ENCODE measurements around the gene FASN.
A peak's percentile ranks its signal among the peaks of the same experiment; 100 is the strongest.

The FASN gene

GRCh38 chr17:82101301-82101715 is 3.3 kb upstream of the FASN start:
- Histone ChIP-seq H3K9ac (no peak overlapping the region), H3K4me1 (ENCODE audit: low read depth, poor library complexity, severe bottlenecking) (peaks cover 20% of the 10 kb centered on the region), H3K27me3 (ENCODE audit: insufficient read depth, low read depth) (no peaks in the 10 kb centered on the region), H2AFZ (ENCODE audit: low read depth) (no peak overlapping the region), H3K36me3 (ENCODE audit: insufficient read depth) (no peaks in the 10 kb centered on the region; the same call in 1 of the 2 replicates), H3K4me2 (no peak overlapping the region), H3K4me3 (IDR thresholded peaks at IDR 0.05; ENCODE audit: insufficient read depth, low read depth, low read length) (no peak overlapping the region), H3K27ac (no peak overlapping the region), H4K20me1 (ENCODE audit: insufficient read depth) (peaks cover 4% of the 10 kb centered on the region; the same call in 1 of the 2 replicates), H3K79me2 (ENCODE audit: insufficient read depth, low read depth) (peaks cover 28% of the 10 kb centered on the region)
- TF ChIP-seq CTCF (conservative IDR thresholded peaks at IDR 0.05; ENCODE audit: low read depth, low read length) = no peak

GRCh38 chr17:82100502-82101298 is 2.7 kb upstream of the FASN start:
- Histone ChIP-seq H3K36me3 (ENCODE audit: insufficient read depth) (no peaks in the 10 kb centered on the region; the same call in 1 of the 2 replicates), H2AFZ (ENCODE audit: low read depth) (no peak overlapping the region), H3K27ac (no peak overlapping the region), H3K27me3 (ENCODE audit: insufficient read depth, low read depth) (no peaks in the 10 kb centered on the region), H4K20me1 (ENCODE audit: insufficient read depth) (peaks cover 8% of the 10 kb centered on the region; the same call in 1 of the 2 replicates), H3K4me3 (IDR thresholded peaks at IDR 0.05; ENCODE audit: insufficient read depth, low read depth, low read length) (no peak overlapping the region), H3K4me2 (no peak overlapping the region; the same call in 1 of the 2 replicates), H3K9ac (no peak overlapping the region), H3K79me2 (ENCODE audit: insufficient read depth, low read depth) (peaks cover 34% of the 10 kb centered on the region), H3K4me1 (ENCODE audit: low read depth, poor library complexity, severe bottlenecking) (peaks cover 22% of the 10 kb centered on the region)
- no peak for TF ChIP-seq CTCF (conservative IDR thresholded peaks at IDR 0.05; ENCODE audit: low read depth, low read length)

GRCh38 chr17:82098939-82099763 is 1.1 kb upstream of the FASN start:
- peak overlapping the region; percentile 53; the same call in 1 of the 2 replicates for H2AFZ ChIP-seq (ENCODE audit: low read depth)
- H3K36me3 ChIP-seq (ENCODE audit: insufficient read depth) = peaks cover 5% of the 10 kb centered on the region; the same call in 1 of the 2 replicates
- peak overlapping the region; percentile 96 for H3K9ac ChIP-seq
- TF ChIP-seq CTCF (conservative IDR thresholded peaks at IDR 0.05; ENCODE audit: low read depth, low read length) = no peak
- H3K27ac ChIP-seq = peak overlapping the region; percentile 94
- peaks cover 42% of the 10 kb centered on the region for H3K79me2 ChIP-seq (ENCODE audit: insufficient read depth, low read depth)
- peaks cover 13% of the 10 kb centered on the region; the same call in 1 of the 2 replicates for H4K20me1 ChIP-seq (ENCODE audit: insufficient read depth)
- no peak overlapping the region for H3K4me3 ChIP-seq (IDR thresholded peaks at IDR 0.05; ENCODE audit: insufficient read depth, low read depth, low read length)
- peak overlapping the region; percentile 97 for H3K4me2 ChIP-seq
- H3K4me1 ChIP-seq (ENCODE audit: low read depth, poor library complexity, severe bottlenecking) = peaks cover 27% of the 10 kb centered on the region
- no peaks in the 10 kb centered on the region for H3K27me3 ChIP-seq (ENCODE audit: insufficient read depth, low read depth)

GRCh38 chr17:82097919-82098168 is 192 bp downstream of the FASN start:
- H3K9ac ChIP-seq = peak overlapping the region; percentile 92

More at GRCh38 chr17:82097919-82098168, 192 bp downstream of the FASN start:
- Histone ChIP-seq H4K20me1 (ENCODE audit: insufficient read depth) (peaks cover 13% of the 10 kb centered on the region; the same call in 1 of the 2 replicates), H3K27ac (peak overlapping the region; percentile 84), H3K27me3 (ENCODE audit: insufficient read depth, low read depth) (no peaks in the 10 kb centered on the region), H3K36me3 (ENCODE audit: insufficient read depth) (peaks cover 11% of the 10 kb centered on the region; the same call in 1 of the 2 replicates), H3K4me2 (peak overlapping the region; percentile 93), H3K4me1 (ENCODE audit: low read depth, poor library complexity, severe bottlenecking) (peaks cover 27% of the 10 kb centered on the region), H3K79me2 (ENCODE audit: insufficient read depth, low read depth) (peaks cover 42% of the 10 kb centered on the region), H3K4me3 (IDR thresholded peaks at IDR 0.05; ENCODE audit: insufficient read depth, low read depth, low read length) (no peak overlapping the region), H2AFZ (ENCODE audit: low read depth) (peak overlapping the region; percentile 34)
- no peak for TF ChIP-seq CTCF (conservative IDR thresholded peaks at IDR 0.05; ENCODE audit: low read depth, low read length)

Measured in KMS-11 (cell line).